ENCODE data around the gene RSAD1.

RSAD1 gene

DNA sequence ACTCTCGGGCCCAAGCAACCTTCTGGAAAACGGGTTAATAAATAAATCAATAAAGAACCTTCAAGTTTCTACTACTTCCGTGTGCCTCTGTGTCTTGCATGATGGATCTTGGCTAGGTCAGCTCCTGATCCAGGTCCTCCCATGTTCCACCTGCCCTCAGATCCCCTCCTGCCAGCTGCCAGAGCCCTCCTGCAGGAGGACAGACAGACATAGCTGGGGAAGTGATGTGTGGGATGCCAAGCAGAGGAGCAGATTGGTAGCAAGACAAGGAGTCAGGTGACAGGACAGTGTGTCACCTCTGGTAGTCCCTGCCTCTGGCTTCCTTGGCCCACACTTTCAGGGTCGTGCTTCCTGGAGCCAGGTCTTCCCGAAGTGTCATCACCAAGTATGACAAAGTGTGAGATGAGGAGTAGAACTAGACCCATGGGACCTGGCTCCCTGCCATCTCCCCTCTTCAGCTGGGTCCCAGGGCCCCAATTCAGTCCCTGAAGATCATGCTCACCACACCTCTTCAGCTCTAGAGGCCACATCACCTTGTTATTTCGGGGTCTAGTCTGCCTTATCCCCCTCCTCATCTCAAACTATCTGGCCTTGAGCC lies 52.9 kb downstream of the RSAD1 start:
- H3K4me3 ChIP-seq (ENCODE audit: low read length), result no peak overlapping the region
- H3K27ac ChIP-seq (ENCODE audit: low read length), result no peak overlapping the region
- H3K9ac ChIP-seq (ENCODE audit: low read length), result no peak overlapping the region
- no peaks in the 10 kb centered on the region for H3K9me3 ChIP-seq (ENCODE audit: control insufficient read depth, low read depth, low read length)
- H3K36me3 ChIP-seq (ENCODE audit: control insufficient read depth, low read depth, low read length), result no peaks in the 10 kb centered on the region
- peaks cover 36% of the 10 kb centered on the region for H3K27me3 ChIP-seq (ENCODE audit: control insufficient read depth, insufficient read depth, low read length)
- H3K4me1 ChIP-seq (ENCODE audit: control insufficient read depth, low read depth, low read length), result peaks cover 2% of the 10 kb centered on the region

GRCh38 chr17:50532452-50533024 lies 53.9 kb downstream of the RSAD1 start, which contains the start of gene EPN3:
Gene EPN3, plus strand, starts transcription at chr17:50532735. Its CDS starts 3,822 bp downstream, at chr17:50536557.
- no peak within 1 kb of the TSS for H3K9ac ChIP-seq (ENCODE audit: low read length)

GRCh38 chr17:50533185-50533584 lies 54.5 kb downstream of the RSAD1 start:
- Histone ChIP-seq H3K36me3 (ENCODE audit: control insufficient read depth, low read depth, low read length) (no peaks in the 10 kb centered on the region), H3K4me1 (ENCODE audit: control insufficient read depth, low read depth, low read length) (peaks cover 2% of the 10 kb centered on the region), H3K27ac (ENCODE audit: low read length) (no peak overlapping the region), H3K9me3 (ENCODE audit: control insufficient read depth, low read depth, low read length) (no peaks in the 10 kb centered on the region), H3K27me3 (ENCODE audit: control insufficient read depth, insufficient read depth, low read length) (peaks cover 36% of the 10 kb centered on the region), H3K4me3 (ENCODE audit: low read length) (peak overlapping the region; percentile 58), H3K9ac (ENCODE audit: low read length) (no peak overlapping the region)

More at GRCh38 chr17:50532452-50533024, 53.9 kb downstream of the RSAD1 start, which contains the start of gene EPN3:
- H3K36me3 ChIP-seq (ENCODE audit: control insufficient read depth, low read depth, low read length), result no peaks in the 10 kb centered on the region
- peaks cover 2% of the 10 kb centered on the region for H3K4me1 ChIP-seq (ENCODE audit: control insufficient read depth, low read depth, low read length)
- no peaks in the 10 kb centered on the region for H3K9me3 ChIP-seq (ENCODE audit: control insufficient read depth, low read depth, low read length)
- H3K4me3 ChIP-seq (ENCODE audit: low read length), result peak within 1 kb of the TSS; percentile 58
- H3K27me3 ChIP-seq (ENCODE audit: control insufficient read depth, insufficient read depth, low read length), result peaks cover 36% of the 10 kb centered on the region
- H3K27ac ChIP-seq (ENCODE audit: low read length), result no peak within 1 kb of the TSS

DNA sequence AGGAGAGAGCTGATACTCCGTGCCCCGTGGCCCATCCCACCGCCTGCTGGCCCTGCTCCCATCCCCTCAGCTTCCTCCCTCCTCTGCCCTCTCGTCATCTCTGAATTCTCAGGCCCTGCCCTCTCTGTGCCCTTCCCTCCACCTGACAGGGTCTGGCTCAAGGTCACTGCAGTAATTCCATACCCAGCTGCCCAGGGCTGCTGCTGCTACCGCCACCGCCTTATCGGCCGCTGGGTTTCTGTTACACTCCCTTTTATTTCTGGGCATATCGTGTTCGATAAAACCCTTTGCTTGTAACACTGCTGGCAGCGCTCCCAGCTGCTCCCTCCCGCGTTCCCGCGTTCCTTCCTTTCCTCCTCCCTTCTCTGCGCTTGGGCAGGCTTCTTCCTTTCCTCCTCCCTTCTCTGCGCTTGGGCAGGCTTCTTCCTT lies 55.1 kb downstream of the RSAD1 start:
- no peak overlapping the region for H3K9ac ChIP-seq (ENCODE audit: low read length)
- peaks cover 36% of the 10 kb centered on the region for H3K27me3 ChIP-seq (ENCODE audit: control insufficient read depth, insufficient read depth, low read length)

GRCh38 chr17:50534222-50534978 lies 55.7 kb downstream of the RSAD1 start:
- Histone ChIP-seq H3K36me3 (ENCODE audit: control insufficient read depth, low read depth, low read length) (no peaks in the 10 kb centered on the region), H3K27me3 (ENCODE audit: control insufficient read depth, insufficient read depth, low read length) (peaks cover 36% of the 10 kb centered on the region), H3K4me3 (ENCODE audit: low read length) (peak overlapping the region; percentile 58), H3K9me3 (ENCODE audit: control insufficient read depth, low read depth, low read length) (no peaks in the 10 kb centered on the region), H3K27ac (ENCODE audit: low read length) (no peak overlapping the region), H3K9ac (ENCODE audit: low read length) (no peak overlapping the region), H3K4me1 (ENCODE audit: control insufficient read depth, low read depth, low read length) (peaks cover 2% of the 10 kb centered on the region)

More for the DNA sequence above, 55.1 kb downstream of the RSAD1 start:
- no peaks in the 10 kb centered on the region for H3K36me3 ChIP-seq (ENCODE audit: control insufficient read depth, low read depth, low read length)
- H3K9me3 ChIP-seq (ENCODE audit: control insufficient read depth, low read depth, low read length), result no peaks in the 10 kb centered on the region
- H3K4me1 ChIP-seq (ENCODE audit: control insufficient read depth, low read depth, low read length), result peaks cover 2% of the 10 kb centered on the region
- peak overlapping the region; percentile 58 for H3K4me3 ChIP-seq (ENCODE audit: low read length)
- H3K27ac ChIP-seq (ENCODE audit: low read length), result no peak overlapping the region

GRCh38 chr17:50534979-50535326 lies 56.3 kb downstream of the RSAD1 start:
- peaks cover 2% of the 10 kb centered on the region for H3K4me1 ChIP-seq (ENCODE audit: control insufficient read depth, low read depth, low read length)
- H3K9me3 ChIP-seq (ENCODE audit: control insufficient read depth, low read depth, low read length), result no peaks in the 10 kb centered on the region
- H3K4me3 ChIP-seq (ENCODE audit: low read length), result no peak overlapping the region
- peaks cover 36% of the 10 kb centered on the region for H3K27me3 ChIP-seq (ENCODE audit: control insufficient read depth, insufficient read depth, low read length)
- H3K36me3 ChIP-seq (ENCODE audit: control insufficient read depth, low read depth, low read length), result no peaks in the 10 kb centered on the region
- no peak overlapping the region for H3K9ac ChIP-seq (ENCODE audit: low read length)
- no peak overlapping the region for H3K27ac ChIP-seq (ENCODE audit: low read length)

DNA sequence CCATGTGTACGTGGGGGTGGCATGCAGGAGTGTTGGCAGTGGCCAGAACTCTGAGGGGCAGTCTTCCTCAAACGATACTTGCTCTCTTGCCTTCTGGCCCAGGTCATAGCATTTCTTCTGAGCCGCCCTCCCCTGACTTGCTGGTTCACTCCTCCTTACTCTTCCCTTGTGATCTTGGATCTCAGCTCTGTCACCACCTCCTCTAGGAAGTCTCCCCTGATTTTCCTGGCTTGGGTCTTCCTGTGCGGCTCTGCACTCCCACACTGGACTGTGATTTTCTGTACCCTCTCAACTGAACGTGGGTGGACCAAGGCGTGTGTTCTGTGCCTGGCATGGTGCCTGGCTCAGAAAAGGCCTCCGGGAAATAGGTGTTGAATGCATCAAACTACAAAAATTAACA lies 56.7 kb downstream of the RSAD1 start:
- Histone ChIP-seq H3K27ac (ENCODE audit: low read length) (no peak overlapping the region), H3K4me1 (ENCODE audit: control insufficient read depth, low read depth, low read length) (peaks cover 2% of the 10 kb centered on the region), H3K27me3 (ENCODE audit: control insufficient read depth, insufficient read depth, low read length) (peaks cover 36% of the 10 kb centered on the region), H3K9me3 (ENCODE audit: control insufficient read depth, low read depth, low read length) (no peaks in the 10 kb centered on the region), H3K36me3 (ENCODE audit: control insufficient read depth, low read depth, low read length) (no peaks in the 10 kb centered on the region), H3K4me3 (ENCODE audit: low read length) (no peak overlapping the region), H3K9ac (ENCODE audit: low read length) (no peak overlapping the region)

All from iPS-18a (cell line).